Middle frontal gyrus (tissue), 1 donor: Measurements from ENCODE around the gene ZNF425.
A peak's percentile ranks its signal among the peaks of the same experiment; 100 is the strongest.
"Not testable (repeated sequence)": the region's sequence is repeated elsewhere in the genome, so short reads cannot be mapped to it uniquely, and the experiment has no call there.

ENCODE experiments used
- DNase-seq: peaks from one replicate; pipeline ENCODE4 v3.0.0-alpha.2; 2015; ENCODE audit warnings: low spot score; ENCODE audit errors: extremely low spot score

The ZNF425 gene

GRCh38 chr7:149125863-149126661, at the start of gene ZNF425:
Gene ZNF425 (minus strand): TSS chr7:149126324. CDS start chr7:149126213, 111 bp downstream.
- peak; percentile 84 for DNase-seq

DNA sequence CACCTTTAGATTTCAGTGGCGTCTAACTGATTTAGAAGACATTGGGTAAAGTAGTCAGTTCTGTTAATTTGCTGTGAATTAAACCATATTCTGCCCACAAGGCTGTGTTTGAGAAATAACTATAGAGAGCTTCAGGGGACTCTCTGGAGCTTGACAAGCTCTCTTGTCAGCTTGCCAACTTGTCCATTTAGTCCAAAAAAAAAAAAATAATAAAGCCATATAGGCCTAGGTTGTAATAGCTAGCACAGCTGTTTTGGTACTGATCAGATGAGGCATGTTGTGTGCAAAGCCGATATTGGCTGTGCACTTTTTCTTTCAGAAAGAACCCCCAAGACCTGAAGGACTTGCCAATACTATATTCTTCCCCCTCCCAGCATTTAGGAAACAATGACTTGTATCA, 49.0 kb upstream of the ZNF425 start:
- no peak for DNase-seq

- no peak for DNase-seq
Observed at GRCh38 chr7:149172534-149172920, 46.4 kb upstream of the ZNF425 start.

DNA sequence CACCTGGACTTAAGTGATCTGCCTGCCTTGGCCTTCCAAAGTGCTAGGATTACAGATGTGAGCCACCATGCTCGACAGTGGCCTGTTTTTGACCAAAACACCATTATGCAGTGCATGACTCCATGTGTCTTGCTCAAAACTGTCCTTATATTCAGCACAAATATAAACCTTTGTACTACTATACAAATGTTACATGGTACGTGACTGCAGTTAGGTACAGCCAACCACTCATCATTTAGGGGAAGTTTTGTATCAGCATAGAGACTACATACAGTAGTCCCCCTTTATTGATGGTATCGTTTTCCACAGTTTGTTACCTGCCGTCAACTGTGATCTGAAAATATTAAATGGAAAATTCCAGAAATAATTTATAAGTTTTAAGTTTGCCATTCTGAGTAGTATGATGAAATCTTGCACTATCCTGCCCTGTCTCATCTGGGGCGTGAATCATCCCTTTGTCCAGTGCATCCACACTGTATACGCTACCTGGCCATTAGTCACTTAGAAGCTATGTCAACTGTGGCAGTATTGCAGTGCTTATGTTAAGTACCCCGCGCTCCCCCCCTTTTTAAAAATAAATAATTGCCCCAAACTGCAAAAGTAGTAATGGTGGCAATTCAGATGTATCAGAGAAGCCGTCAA, 45.9 kb upstream of the ZNF425 start:
- no peak for DNase-seq

GRCh38 chr7:149166630-149167352, 40.7 kb upstream of the ZNF425 start:
- no peak for DNase-seq

DNA sequence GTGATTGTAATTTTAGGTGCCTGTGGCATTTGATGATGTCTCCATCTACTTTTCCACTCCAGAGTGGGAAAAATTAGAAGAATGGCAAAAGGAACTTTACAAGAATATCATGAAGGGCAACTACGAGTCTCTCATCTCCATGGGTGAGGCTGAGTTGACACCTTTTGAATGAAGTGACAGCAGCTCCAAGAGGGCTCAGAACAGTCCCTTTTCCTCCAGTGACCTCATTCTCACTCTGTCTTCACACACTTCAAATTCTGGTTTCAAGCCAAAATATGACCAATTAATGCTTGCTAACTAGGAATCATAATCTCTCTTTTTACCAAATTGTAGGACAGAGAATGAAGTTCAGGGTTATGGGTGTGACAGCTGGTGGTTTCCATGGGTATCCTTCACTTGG, 40.0 kb upstream of the ZNF425 start:
- DNase-seq: no peak

DNA sequence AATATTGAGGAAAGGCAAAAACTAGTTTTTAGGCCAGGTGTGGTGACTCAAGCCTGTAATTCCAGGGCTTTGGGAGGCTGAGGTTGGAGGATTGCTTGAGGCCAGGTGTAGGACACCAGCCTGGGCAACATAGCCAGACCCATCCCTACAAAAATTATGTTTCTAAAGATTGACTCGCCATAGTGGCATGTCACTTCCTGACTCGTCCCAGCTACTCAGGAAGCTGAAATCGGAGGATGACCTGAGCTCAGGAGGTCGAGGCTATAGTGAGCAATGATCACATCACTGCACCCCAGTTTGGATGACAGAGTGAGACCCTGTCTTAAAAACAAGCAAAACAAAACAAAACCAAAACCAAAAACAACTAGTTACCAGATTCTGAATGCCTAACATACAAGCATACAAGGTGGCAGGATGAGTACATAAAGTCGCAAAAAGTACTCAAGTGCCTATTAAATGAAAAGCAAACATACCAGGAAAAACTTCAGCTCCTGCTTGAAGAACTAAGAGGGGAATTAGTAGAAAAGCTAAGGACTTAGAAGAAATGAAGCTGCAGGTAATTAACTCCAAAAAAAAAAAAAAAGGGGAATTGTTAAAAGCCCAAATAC, 35.2 kb upstream of the ZNF425 start:
- no peak for DNase-seq

DNA sequence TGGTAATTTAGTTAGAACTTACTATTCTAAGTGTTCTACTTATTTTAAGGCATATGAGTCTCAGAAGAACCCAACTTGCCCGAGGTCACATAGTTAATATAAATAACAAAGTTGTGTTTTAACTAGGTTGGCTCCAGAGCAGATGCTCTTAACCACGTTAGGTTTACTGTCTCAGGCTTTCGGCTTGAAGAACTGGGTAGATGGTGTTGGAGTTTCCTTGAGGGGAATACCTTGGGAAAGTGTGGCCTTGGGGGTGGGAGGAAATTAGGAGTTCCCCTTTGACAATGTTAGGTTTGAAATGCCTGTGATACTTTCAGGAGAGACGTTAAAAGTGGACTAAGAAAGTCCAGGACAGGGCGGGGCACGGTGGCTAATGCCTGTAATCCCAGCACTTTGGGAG, 30.8 kb upstream of the ZNF425 start:
- no peak for DNase-seq

DNA sequence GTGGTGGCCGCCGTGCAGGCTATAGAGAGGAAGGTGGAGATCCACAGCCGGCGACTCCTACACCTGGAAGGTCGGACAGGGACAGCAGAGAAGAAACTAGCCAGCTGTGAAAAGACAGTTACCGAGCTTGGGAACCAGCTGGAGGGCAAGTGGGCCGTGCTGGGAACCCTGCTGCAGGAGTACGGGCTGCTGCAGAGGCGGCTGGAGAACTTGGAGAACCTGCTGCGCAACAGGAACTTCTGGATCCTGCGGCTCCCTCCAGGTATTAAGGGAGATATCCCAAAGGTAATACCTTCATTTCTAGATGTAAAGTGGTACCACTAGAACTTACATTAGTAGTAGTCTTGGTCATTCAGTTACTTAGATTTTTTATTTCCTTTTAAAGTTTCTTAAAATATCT, 27.9 kb upstream of the ZNF425 start:
- DNase-seq: no peak

DNA sequence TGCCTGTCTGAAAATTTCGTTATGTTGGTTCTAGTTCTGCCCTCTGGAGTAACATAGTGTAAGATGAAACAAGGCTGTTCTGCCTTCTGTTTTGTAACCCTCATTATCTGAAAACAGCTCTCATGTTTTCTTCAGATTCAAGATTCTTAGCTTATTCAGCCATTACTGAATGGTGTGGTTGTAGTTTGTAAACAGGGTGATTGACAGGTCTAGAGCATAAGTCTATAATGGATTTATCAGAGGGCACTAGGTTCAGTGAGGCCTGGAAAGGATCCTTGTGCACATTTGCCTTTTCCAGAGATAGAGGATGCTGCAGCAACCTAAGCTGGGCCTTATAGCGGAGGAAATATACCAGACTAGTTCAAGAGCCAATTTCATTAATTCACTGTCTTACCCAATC, 27.2 kb upstream of the ZNF425 start:
- no peak for DNase-seq

GRCh38 chr7:149150981-149151380, 24.9 kb upstream of the ZNF425 start:
- no peak for DNase-seq

DNA sequence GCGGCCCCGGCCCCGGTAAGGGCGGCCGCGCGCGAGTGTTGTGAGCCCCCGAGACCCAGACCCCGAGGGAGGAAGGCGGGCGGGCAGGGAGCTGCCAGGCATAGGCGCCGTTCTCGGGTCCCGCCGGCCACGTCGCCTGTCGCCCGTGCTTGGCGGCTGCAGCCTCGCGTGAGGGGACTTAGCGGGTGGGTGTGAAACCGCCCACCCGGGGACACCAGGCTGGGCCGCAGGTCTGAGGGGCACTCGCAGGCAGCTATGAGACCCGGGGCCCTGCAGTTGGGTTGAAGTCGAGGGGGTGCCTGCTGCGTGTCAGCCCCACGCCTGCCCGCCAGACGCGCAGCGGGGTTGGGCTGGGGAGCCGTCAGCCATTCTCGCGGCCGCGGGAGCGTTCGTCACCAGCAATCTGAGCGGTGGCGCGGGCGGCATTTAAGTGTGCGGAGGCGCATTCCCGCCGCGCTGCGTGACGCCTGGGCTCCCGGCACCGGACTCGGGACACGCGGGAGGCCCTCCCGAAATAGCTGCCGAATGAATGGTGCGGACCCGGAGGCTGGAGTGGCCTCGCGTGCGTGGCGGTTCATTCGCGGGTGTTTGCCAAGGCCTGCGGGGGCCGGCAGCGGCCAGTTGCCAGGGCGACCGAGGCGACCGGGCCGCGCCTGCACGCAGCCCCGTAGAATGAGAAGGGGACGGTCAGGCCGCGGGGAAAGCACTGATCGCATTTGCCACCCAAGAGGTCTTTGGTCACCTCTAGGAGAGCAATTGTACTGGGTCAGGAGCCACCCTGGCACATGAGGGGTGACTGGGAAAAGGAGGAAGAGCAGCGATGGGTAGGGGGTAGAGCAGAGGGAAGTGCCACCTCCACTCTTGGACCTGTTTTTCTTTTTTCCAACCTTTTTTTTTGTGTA, 21.9 kb upstream of the ZNF425 start:
- DNase-seq: peak; percentile 37

GRCh38 chr7:149147072-149147751, 21.1 kb upstream of the ZNF425 start, which contains the start of gene ZNF398:
Gene ZNF398 (plus strand): TSS chr7:149147453. CDS start chr7:149147743, 290 bp downstream.
- peak; percentile 75 for DNase-seq

DNA sequence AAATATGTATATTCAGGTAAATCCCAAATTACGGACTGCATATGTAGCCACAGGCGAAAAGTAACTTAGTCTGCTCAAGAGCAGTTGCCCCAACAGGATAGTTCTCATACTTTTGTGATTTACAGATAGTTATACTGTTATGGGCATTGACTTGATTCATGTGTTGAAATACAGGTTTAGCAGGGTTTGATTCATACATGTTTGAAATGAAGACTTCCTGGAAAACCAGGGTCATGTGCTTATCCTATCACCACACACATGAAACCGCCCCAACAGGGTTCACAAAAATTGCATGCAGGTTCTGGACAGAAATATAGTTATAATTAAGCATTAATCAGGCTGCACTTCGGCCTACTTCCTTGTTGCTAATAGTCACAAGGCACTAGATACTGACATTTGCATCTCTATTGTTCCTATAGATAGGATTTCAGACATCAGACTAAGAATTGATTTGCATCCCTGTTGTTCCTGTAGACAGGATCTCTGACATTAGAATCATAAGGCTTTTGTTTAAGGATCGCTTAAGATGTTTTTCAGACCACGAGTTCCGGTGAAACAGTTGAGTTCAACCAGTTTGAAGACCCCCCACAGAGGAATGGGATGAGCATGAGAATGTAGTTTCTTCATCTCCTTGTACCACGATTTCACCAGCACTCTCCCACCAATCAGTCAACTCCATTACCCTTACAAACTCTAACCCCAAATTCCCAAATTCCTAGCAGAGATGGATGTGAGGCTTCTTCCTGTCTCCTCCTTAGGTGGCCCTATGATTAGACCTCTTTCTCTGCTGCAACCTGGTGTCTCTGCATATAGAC, 19.1 kb upstream of the ZNF425 start:
- no peak for DNase-seq

GRCh38 chr7:149144436-149144922, 18.4 kb upstream of the ZNF425 start:
- not testable (repeated sequence) for DNase-seq

DNA sequence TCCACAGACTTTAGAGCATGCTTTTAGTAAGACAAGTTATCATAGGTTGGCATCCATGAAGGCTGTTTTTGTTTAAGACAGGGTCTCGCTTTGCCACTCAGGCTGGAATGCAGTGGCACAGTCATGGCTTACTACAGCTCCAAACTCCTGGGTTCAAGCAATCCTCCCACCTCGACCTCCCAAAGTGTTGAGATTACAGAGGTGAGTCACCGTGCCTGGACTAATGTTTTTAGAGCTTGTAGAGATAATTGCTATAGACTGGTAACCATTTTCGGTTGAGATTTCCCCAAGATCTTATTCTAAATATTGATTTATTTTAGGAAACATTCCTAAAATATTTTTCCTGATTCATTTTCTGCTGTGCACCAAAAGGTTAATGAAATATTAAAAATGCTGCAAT, 15.8 kb upstream of the ZNF425 start:
- DNase-seq: no peak

GRCh38 chr7:149140831-149141230, 14.7 kb upstream of the ZNF425 start:
- no peak for DNase-seq

- DNase-seq: no peak
Observed at GRCh38 chr7:149136118-149136517, 10.0 kb upstream of the ZNF425 start.
